Effector CD4-positive, alpha-beta T cell (primary cell): ENCODE data around the gene NELL1.

ENCODE experiments used
- DNase-seq: peaks from one replicate; pipeline ENCODE4 v3.0.0-alpha.2; 2020

NELL1 gene

DNA sequence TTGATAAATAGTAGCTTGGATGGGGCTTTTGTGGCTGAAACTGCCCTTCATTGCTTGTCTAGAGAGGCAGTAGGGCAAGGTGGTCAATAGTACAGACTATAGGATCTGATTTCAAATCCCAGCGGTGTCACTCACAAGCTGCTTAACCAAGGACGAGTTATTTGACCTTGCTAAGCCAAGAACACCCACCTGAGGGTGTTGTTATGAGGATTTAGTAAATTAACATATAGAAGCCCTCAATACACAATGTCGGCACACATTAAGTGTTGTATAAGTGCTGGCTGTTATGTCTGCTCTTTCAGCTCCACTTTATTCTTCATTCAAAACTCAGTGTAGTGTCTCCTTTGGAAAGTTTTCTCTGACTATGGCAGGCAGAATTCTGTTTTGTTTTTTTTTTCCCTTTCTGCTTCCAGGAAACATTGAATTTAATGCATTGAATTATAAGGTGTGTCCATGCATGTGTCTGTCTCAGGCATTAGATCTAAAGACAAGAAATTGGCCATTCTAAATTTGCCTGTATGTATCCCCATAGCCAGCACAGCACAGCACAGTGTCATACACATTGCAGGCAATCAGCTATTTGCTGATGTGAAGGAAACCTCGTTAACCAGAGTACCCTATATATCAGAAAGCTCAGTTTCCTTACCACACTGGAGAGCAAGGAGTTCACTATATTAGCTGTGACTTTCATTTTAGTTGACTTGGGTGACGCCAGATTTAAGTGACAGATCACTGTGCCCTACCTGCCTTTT is 212.1 kb downstream of the NELL1 start:
- no peak for DNase-seq

- DNase-seq: no peak
These were observed 217.8 kb downstream of the NELL1 start for GRCh38 chr11:20887137-20887536.

GRCh38 chr11:20894296-20894695 is 224.9 kb downstream of the NELL1 start:
- no peak for DNase-seq

DNA sequence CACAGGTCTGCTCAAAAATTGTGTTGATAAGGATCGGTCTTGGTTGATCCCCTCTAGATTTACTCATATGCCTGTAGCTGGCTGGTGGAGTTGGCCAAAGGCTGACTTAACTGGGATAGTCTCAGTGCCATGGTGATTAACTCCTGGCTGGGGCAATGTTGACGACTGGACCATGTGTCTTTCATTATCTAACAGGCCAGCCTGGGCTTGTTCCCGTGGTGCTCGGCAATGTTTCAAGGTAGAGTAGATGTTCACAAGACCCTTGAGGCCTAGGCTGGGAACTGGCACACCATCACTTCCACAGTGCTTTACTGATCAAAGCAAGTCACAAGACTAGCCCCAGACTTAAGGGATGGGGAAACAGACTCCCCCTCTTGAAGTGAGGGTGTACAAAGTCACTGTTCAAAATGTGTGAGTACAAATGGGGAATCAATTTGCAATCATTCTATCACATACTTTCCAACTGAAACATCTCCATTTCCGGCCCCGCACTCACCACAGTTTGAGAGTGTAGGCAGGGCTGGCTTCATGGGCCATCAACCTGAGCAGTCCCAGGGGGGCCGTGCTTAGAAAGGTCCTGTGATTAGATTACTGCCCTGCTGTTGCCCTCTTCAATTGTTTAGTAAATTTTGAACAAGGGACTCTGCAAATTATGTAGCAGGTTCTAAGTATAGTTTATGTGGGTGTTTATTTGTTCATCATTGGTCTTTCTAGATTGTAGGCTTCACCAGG is 240.8 kb downstream of the NELL1 start:
- no peak for DNase-seq

DNA sequence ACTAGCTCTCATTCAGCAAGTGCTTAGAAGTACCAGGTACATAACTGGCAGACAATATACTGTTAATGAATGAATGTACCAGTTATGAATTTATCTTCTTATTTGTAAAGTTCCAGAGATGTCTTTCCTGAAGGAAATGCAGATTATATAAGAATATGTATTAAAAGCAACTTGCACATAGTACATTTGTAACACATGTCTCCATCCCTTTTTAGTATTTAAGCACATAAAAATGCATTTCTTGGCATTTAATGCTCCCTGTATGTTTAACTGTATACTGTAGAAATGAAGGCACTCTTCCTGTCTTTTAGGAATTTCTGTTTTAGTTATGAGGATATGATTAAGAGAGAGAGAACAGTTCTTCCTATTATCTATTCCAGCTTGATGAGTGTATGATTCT is 241.3 kb downstream of the NELL1 start:
- DNase-seq: no peak

DNA sequence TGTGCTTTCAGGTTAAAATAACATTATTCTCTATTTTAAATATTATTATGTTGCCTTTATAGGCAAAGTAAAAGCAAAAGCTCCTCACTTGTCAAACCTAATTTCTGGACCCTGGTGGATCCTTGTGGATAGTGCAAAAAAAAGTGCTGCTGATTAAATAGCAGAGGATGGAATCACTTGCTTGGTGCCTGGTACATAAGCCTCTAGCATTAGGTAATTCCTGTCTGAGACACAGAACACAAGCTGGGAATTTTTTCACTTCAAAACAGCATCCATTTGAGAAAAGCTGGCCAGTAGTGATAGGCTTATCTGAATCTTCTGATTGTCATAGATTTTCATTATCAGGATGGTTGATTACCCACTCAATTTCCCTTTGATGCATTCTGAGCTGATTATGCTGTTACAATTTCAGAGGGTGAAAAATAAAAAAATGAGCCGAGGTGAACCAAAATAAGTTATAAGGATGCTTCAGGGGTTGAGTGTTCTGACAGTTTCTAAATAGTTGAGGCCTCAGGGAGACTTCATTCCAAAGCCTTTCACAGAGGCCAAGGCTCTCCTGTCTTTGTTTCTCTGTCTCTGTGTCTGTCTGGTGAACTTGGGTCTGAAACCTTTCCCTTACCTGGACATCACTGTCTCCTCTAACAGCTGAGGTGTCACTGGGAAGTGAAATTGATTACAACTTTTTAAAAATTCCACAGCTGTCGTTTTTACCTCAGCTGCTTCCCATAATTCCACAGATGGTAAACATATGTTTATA is 242.9 kb downstream of the NELL1 start:
- no peak for DNase-seq

DNA sequence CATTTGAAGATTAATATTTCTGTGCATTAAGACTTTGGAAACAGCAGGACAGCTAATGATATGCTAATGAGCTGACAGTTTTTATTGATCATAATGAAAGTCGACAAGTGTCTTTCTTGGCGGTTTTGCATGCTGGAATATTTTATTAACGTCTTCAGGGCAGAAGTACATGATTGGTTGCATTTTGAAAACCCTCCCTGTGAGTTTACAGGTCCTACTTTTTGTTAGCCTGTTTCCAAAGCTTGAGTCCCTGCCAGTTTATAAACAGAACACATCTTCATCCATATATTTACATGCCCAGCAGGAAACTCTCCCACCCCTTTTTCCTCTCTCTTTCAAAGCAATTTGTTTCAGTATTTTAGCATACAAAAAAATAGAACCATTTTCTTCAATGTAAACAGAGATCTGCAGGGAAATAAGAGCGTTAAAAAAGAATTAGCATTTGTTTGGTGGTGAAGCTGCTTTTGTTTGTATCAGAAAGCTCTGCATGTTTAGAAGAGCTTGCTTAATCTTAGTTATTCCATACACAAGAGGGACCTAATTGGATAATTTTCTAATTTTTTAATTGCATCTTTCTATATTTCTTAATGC is 243.6 kb downstream of the NELL1 start:
- no peak for DNase-seq

DNA sequence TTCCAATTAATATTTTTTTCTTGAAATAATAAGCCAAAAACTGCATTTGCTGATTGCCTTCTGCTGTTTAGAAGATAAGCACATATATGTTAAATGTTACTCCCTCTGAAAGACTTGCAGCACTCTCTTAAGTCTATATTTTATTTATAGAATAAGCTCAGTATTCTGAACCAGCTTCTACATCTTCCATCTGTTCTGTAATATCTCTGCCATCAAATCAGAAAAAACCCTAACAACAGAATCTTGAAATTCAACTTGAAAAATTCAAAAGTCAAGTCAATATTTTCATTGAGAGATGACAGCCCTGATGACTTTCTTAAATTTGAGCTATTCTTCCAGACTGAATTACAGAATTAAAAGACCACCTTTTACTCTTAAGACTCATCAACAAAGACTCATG is 247.9 kb downstream of the NELL1 start:
- DNase-seq: no peak

DNA sequence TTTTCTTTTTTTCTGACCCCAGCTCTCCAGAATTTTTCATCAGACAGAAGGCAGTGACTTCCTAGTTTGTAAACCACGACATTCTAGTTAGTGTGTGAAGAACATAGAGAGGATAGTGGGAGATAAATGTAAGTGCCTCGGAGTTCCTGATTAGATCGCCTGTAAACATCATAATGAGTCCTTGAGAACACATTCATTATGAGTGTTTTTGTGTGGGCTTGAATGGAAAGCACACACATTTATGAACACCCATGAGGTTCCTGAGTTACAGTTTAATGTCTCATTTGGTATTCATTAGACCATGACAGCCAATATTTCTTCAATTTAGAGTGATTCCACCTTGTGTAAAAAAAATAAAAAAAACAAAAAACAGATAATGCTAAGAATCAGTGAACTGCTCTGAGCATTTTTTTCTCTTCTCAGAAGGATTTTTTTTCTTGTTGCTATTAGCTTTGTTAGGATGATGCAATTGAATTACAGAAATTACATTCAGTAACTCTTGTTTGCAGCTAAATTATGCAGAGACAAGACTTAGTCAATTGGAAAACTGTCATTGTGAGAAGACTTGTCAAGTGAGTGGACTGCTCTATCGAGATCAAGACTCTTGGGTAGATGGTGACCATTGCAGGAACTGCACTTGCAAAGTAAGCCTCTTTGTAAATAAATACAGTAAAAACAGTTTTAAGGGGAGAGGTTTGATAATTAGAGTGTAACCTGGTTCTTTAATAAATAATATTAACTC is 257.6 kb downstream of the NELL1 start:
- DNase-seq: no peak

GRCh38 chr11:20931029-20931428 is 261.6 kb downstream of the NELL1 start:
- no peak for DNase-seq

GRCh38 chr11:20933086-20933485 is 263.7 kb downstream of the NELL1 start:
- no peak for DNase-seq

DNA sequence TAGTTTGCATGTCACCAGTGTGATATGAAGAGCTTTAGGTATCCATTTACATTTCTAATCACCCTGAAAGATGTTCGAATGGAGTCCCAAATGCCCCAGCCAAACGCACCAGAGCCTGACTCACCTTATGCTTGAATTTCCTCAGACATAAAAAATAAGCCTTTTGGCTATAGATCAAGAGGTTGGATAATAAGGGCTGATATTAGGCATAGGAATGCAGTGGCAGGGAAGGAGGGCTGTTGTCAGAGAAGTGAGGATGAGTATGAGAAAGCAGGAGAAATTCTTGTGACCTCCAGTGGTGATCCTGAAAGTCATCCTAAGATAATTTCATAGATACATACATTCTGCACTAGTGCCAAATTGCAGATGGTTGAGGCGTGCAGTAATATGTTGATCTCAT is 264.6 kb downstream of the NELL1 start:
- DNase-seq: no peak

DNA sequence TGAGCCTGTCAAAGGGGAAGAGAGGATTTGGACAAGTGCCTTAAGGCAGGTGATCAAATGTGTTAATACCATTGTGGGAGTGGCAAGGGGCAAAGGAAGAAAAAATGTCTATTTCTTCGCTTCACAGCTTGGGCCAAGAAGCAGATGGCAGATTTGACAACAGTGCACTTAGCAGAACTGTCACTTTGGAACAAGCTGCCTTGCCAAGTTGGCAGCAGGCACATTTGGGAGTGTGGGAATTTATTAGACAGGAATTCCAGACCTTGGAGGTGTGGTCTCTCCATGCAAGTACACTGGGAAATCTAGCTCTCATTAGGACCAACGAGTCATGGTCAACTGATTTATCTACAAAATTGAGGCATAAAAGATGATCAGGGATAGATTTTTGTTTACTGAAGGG is 265.1 kb downstream of the NELL1 start:
- DNase-seq: no peak

DNA sequence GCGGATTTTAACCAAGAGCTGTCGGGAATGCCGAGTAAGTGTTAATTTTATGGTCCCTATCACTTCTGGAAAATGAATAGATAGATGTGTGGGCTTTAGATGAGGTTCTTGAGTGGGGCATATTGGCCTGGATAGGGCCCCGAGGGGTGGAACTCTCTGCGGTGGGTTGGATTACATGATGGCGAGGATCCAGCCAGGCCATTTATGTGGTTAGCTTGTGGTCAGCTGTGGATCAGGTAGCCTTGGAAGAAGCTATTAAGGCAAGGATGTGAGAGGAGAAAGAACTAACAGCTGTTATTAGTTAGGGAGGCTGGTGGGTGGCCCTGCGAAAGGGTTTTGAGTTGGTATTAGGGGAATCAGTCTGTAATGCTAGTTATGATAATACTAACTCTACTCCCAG is 268.4 kb downstream of the NELL1 start:
- no peak for DNase-seq

DNA sequence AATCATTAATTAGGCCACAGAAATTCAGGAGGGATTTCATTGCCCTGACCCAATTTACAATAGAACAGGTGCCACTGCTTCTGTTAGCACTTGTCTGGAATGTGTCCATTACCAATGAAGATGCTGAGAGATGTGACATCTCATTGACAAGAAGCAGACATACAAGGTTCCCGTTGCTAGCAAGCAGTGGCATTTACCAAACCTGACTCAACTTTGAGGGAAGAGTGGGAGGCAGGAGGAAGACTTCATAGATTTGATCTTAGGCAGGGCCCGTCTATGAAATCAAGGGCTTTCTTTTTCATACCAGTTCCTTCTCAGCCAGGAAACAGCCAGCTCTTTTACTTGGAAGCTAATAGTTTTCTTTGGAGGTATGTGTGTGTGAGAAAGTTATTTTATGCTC is 280.2 kb downstream of the NELL1 start:
- no peak for DNase-seq

DNA sequence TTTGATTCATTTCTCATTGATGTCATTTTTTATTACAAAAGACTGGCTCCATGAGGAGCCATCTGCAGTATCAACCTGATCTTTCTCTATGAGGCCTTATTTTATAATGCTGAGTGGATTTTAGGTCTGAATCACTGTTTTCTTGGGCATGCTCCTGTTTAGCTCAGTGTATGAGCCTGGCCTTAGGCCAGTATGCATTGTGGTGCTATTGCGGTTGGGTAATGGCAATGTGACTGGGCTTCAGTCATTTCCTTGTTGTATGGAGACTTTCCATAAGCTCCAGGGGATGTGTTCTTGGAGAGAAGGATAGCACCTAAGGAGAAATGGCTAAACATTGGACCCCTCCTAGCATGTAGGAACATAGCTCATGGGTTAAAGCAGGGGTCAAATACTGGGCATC is 293.2 kb downstream of the NELL1 start:
- no peak for DNase-seq

DNA sequence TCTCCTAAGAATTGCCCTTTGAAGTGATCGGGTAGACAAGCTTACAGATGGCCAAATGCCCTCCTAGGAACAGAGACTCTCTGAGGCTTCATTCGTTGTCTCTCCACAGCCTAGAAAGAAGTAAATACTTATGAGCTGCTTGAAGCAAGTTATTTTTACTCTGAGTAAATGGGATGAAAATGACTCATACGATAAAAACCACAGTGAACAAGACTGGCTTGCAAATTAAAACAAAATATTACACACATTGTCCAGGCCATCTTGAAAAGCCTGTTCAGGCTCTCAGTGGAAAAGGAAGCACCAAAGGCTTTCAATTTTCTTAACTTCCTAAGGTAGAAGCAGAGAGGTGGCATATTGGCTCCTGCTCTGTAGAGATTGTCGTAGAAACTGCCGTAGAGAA is 294.2 kb downstream of the NELL1 start:
- no peak for DNase-seq

DNA sequence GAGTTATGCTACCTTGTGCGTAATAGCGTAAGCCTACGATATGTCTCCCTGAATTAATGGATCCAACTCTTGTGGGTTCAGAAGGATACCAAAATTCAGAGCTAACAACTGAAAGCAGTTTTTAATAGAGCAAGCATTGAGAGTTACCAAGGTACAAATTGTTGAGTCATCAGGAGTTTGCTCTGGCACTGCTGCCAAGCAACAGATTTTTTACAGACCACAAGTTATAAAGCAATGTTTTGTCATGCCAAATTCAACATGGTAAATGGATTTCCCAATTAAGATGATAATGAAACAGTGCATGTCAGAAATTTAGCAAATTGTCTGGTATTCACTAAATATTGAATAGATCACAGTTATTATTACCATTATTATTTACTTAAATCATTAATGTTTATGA is 295.6 kb downstream of the NELL1 start:
- DNase-seq: no peak

GRCh38 chr11:20966489-20966888 is 297.1 kb downstream of the NELL1 start:
- no peak for DNase-seq

- no peak for DNase-seq
These were observed 304.7 kb downstream of the NELL1 start for GRCh38 chr11:20973940-20974559.

DNA sequence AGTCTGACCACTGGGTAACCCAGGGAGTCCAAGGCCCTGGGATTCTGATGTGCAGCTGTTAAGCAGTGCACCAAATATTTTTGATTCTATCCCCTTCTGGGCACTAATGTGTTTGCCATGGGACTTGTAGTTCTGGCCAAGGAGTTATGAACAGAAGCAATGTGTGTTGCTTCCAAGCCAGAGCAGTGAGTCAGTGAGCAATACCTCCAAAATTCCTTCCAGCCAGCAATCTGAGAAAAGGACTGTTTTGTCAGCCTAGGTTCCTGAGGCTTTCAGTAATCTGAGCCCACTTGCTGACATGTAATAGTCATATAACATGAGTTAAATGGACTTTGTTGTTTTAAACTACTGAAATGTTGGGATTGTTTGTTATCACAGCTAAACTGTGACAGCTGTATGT is 311.4 kb downstream of the NELL1 start:
- DNase-seq: no peak

DNA sequence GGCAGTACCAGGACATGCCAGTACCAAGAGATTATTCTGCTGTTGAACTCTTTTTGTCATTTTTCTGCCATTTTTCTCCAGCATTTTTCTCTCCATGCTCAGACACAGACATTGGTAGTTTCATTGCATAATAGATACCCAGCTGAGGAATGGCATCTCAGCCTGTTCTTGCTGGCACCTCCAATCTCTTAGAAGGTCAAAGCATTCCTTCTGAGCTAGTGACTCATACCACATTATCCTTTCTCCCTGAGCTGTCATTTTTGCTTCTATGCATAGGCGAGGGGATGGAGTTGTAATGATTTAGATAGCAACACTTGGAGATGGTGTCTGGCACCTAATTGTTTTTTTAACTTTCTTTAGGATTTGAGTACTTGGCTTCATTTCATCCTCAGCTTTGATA is 321.1 kb downstream of the NELL1 start:
- DNase-seq: no peak
